GM12878 (cell line): Measurements from ENCODE around the gene PODXL2. TPM values are rescaled to one million over a fixed set of nuclear protein-coding genes. Genes with fewer than 3 reads are reported as not detected.

Experiments used
- ASH2L ChIP-seq: fragments of 300-600, 200-600 bp; sonication (generic); IDR thresholded peaks from 2 replicates; pipeline ENCODE4 v1.6.1; 2017; ENCODE audit warnings: low read depth, mild to moderate bottlenecking, borderline replicate concordance
- CEBPZ ChIP-seq: fragments of 150-350 bp; IDR thresholded peaks from 2 replicates; pipeline ENCODE4 v1.6.1; 2016; ENCODE audit warnings: low read depth, low read length
- CHD1 ChIP-seq: IDR thresholded peaks from 2 replicates; pipeline ENCODE4 v1.6.1; 2012; ENCODE audit warnings: low read depth, low read length, improper control_type of control experiment
- CHD4 ChIP-seq: fragments of 200-600 bp; sonication (generic); IDR thresholded peaks from 2 replicates; pipeline ENCODE4 v1.6.1; 2016; ENCODE audit warnings: mild to moderate bottlenecking
- E2F8 ChIP-seq: fragments of 450-650 bp; IDR thresholded peaks from 2 replicates; pipeline ENCODE4 v1.6.1; 2018; ENCODE audit warnings: mild to moderate bottlenecking, low read depth, moderate library complexity; ENCODE audit not compliant: partially characterized antibody
- ETV6 ChIP-seq, 2 experiments: fragments of 450-650 bp in 1 of 2; IDR thresholded peaks in 1 of 2; conservative IDR thresholded peaks in 1 of 2; 2 replicates each; pipeline ENCODE4 v1.6.1; 2014; ENCODE audit warnings: antibody characterized with exemption in 1 of 2, borderline replicate concordance in 1 of 2, low read depth in 1 of 2, mild to moderate bottlenecking in 1 of 2, moderate library complexity in 1 of 2
- GABPA ChIP-seq: IDR thresholded peaks from 2 replicates; pipeline ENCODE4 v1.6.1; 2014; ENCODE audit warnings: antibody characterized with exemption, low read depth, mild to moderate bottlenecking, inconsistent platforms
- KDM1A ChIP-seq: fragments of 200-600 bp; sonication (generic); IDR thresholded peaks from 2 replicates; pipeline ENCODE4 v1.6.1; 2016; ENCODE audit warnings: borderline replicate concordance
- NR2C2 ChIP-seq: IDR thresholded peaks from 2 replicates; pipeline ENCODE4 v1.6.1; 2011; ENCODE audit warnings: borderline replicate concordance, low read depth; ENCODE audit not compliant: control insufficient read depth, insufficient read length
- RAD51 ChIP-seq: fragments of 450-650 bp; IDR thresholded peaks from 2 replicates; pipeline ENCODE4 v1.6.1; 2016; ENCODE audit warnings: moderate library complexity, mild to moderate bottlenecking, inconsistent platforms
- USF2 ChIP-seq: IDR thresholded peaks from 2 replicates; pipeline ENCODE4 v1.6.1; 2011; ENCODE audit warnings: low read depth, low read length, improper control_type of control experiment, borderline replicate concordance
- YY1 ChIP-seq: IDR thresholded peaks from 2 replicates; pipeline ENCODE4 v1.6.1; 2011; ENCODE audit warnings: low read depth, mild to moderate bottlenecking, low read length
- ZBTB40 ChIP-seq: fragments of 450-650 bp; IDR thresholded peaks from 2 replicates; pipeline ENCODE4 v1.6.1; 2016; ENCODE audit warnings: mild to moderate bottlenecking, moderate library complexity, borderline replicate concordance
- ZNF24 ChIP-seq: fragments of 450-650 bp; IDR thresholded peaks from 2 replicates; pipeline ENCODE4 v1.6.1; 2017; ENCODE audit warnings: antibody characterized with exemption, mild to moderate bottlenecking
- polyA plus RNA-seq, 11 experiments: library from polyadenylated mRNA; depleted of rRNA in 4 of 11; unstranded in 6 of 11; stranded (reverse) in 5 of 11; fragments of >200 nt; fragmentation: Nextera tagmentation in 4 of 11; fragmentation: Illumina TruSeq in 1 of 11; extraction: Ambion mirVana in 4 of 11; extraction: Trizol in 1 of 11; gene quantifications; 1 replicate in 1 of 11; 2 replicates in 10 of 11; pipeline versions ENCODE4 v1.2.1 to v1.2.3, GENCODE V29; 2011 to 2016; ENCODE audit warnings: inconsistent platforms in 2 of 11, missing spikeins in 2 of 11, low read depth in 1 of 11
- total RNA-seq, 4 experiments: library from RNA; depleted of rRNA in 3 of 4; stranded (reverse); fragments of >200 nt in 3 of 4; fragmentation: Illumina TruSeq in 1 of 4; extraction: Trizol in 1 of 4; gene quantifications; 2 replicates each; pipeline versions ENCODE4 v1.2.1 to v1.2.3, GENCODE V29; 2013 to 2021

PODXL2 gene
- total and polyA plus RNA-seq, 10 of the 15 experiments (the other 5 are each of a cell fraction or from before 2014, with no cell fraction given) = 0.03 to 24.4 (median 13.6) TPM; not detected in 2

- peak; percentile 32 for TF ChIP-seq E2F8
- TF ChIP-seq YY1 = peak; percentile 73
- no peak for TF ChIP-seq KDM1A
- no peak for TF ChIP-seq CHD4
- peak; percentile 46; the same call in 1 of the 2 replicates for TF ChIP-seq ZBTB40
- peak; percentile 73 for TF ChIP-seq ZNF24
- no peak for TF ChIP-seq RAD51
- no peak for TF ChIP-seq GABPA
- TF ChIP-seq CEBPZ = no peak
- TF ChIP-seq NR2C2 = no peak
- TF ChIP-seq USF2 = no peak
- no peak for TF ChIP-seq ETV6 (conservative IDR thresholded peaks at IDR 0.05 in 1 of 2, IDR thresholded peaks at IDR 0.05 in 1 of 2; ENCODE audit: borderline replicate concordance in 1 of 2, low read depth in 1 of 2)
- TF ChIP-seq ASH2L = no peak
- TF ChIP-seq CHD1 = no peak; the same call in 1 of the 2 replicates
Measured at GRCh38 chr3:127590593-127591465, 38.2 kb upstream of the PODXL2 start, which contains the start of gene TPRA1 (continued).
